GM10248 (cell line): ENCODE data around the gene CD300A.

Source experiments
- CTCF ChIA-PET: fragments of 300-600 bp; sonication (Branson Sonifier 250); formaldehyde crosslinking; extraction: SDS; loops from one replicate; lab custom pipeline; 2021; ENCODE audit warnings: antibody characterized with exemption; lab: Yijun Ruan, JAX
- POLR2A ChIA-PET: fragments of 350-650 bp; sonication (Branson Sonifier 250); formaldehyde crosslinking; extraction: SDS; loops from one replicate; lab custom pipeline; 2020; ENCODE audit warnings: antibody characterized with exemption; lab: Yijun Ruan, JAX
- DNase-seq: peaks from one replicate; pipeline ENCODE4 v3.0.0; 2012; ENCODE audit errors: extremely low spot score
- TF ChIP-seq, protein P1 (sequence below): IDR thresholded peaks from 2 replicates; pipeline ENCODE4 v1.5.1; 2012; ENCODE audit warnings: mild to moderate bottlenecking, low read depth; ENCODE audit errors: extremely low read depth, missing control alignments, control extremely low read depth

Gene CD300A

DNA sequence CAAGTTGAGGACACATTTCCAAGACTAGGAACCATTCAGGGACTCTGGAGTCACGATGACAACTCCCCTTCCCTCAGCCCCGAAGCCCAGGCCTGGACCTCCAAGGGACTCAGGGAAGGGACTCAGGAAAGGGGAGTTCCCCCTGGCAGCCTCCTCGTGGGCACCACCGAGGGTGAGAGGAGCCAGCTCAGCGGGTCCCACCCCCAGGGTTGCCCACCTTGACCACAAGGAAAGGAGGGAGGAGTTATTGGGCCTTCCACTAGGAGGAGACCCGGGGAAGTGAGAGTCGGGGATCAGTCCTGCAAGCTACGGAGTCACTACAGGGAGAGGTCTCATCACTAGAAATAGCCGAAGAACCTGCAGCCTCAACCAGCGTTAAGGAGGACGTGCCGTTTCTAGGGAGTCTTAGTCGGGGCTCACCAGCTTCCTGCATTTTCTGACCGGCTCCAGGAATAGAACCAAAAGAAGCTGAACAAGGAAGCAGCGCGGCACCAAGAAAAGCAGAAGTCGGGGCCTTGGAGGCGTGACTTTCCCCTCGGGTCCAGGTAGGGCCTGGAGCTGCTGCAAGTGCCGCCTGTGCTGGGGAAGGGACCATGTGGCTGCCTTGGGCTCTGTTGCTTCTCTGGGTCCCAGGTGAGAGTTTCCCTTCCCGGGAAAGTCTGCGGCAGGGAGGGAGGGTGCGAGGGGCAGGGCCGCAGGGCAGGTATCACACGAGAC, at the start of gene CD300A:
Gene CD300A, plus strand, starts transcription at position 524 of the 717 bp plus-strand sequence. Its CDS starts 70 bp downstream, at position 594.
- ChIA-PET POLR2A (no interaction called here), CTCF (interaction anchor here (0.7 to 1.4 kb wide), 5 partner anchors 9 to 99 kb away, joined by 3 to 10 read pairs (median 4); partner anchors contain the start of gene GPR142)
- DNase-seq: no peak
- TF ChIP-seq, protein P1, sequence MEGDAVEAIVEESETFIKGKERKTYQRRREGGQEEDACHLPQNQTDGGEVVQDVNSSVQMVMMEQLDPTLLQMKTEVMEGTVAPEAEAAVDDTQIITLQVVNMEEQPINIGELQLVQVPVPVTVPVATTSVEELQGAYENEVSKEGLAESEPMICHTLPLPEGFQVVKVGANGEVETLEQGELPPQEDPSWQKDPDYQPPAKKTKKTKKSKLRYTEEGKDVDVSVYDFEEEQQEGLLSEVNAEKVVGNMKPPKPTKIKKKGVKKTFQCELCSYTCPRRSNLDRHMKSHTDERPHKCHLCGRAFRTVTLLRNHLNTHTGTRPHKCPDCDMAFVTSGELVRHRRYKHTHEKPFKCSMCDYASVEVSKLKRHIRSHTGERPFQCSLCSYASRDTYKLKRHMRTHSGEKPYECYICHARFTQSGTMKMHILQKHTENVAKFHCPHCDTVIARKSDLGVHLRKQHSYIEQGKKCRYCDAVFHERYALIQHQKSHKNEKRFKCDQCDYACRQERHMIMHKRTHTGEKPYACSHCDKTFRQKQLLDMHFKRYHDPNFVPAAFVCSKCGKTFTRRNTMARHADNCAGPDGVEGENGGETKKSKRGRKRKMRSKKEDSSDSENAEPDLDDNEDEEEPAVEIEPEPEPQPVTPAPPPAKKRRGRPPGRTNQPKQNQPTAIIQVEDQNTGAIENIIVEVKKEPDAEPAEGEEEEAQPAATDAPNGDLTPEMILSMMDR: no peak

DNA sequence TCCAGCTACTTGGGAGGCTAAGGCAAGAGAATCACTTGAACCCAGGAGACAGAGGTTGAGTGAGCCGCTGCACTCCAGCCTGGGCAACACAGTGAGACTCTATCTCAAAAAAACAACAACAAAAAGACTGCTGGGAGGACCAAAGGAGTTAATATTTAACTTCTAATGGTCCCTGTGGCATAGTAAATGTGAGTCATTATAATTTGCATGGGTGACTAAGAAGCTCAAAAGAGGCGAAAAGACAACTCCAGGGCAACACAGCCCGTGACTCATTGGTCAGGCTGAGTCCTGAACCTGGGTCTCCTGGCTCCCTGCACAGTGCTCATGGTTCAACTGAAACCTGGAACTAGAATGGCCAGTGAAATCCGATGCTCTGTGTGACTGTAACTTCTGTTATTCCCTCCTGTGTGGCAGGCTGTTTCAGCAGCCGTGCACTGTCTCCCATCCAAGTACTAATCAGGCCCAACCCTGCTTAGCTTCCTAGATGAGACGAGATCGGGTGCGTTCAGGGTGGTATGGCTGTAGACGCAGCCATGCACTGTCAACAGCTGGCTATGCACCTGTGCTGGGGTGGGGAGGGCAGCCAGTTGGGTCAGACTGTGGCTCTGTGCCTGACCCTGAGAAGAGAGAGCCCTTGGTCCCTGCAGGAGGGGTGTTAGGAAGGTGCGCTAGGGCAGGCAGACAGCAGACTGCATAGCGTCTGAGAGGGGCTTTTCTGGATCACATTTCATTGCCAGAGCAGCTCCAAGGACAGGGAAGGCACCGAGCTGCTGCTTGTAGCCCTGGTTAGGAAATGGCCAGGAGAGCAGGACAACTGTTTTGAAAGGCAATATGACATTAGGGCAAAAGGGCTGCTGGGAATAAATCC, 49.0 kb upstream of the CD300A start:
- peak; percentile 80 for DNase-seq
- POLR2A ChIA-PET: interaction anchor here (0.7 kb wide), 1 partner anchor 1020 kb away, joined by 3 read pairs; no protein-coding TSS in a partner anchor
- TF ChIP-seq, protein P1: no peak
- CTCF ChIA-PET: interaction anchor here (1.2 to 2.0 kb wide), 6 partner anchors 13 to 115 kb away, joined by 4 to 9 read pairs (median 5); partner anchors contain the start of gene GPR142

GRCh38 chr17:74419928-74420411, 46.5 kb upstream of the CD300A start:
- TF ChIP-seq, protein P1: no peak
- no peak for DNase-seq
- POLR2A ChIA-PET: no interaction called here
- CTCF ChIA-PET: interaction anchor here (1.4 kb wide), 1 partner anchor 12 kb away, joined by 3 read pairs; no protein-coding TSS in a partner anchor

- POLR2A ChIA-PET: no interaction called here
- DNase-seq: no peak
- TF ChIP-seq, protein P1: no peak
- CTCF ChIA-PET: interaction anchor here (1.2 to 1.6 kb wide), 3 partner anchors 22 to 56 kb away, joined by 4 to 7 read pairs (median 5); partner anchors contain the start of gene GPR142
Observed at GRCh38 chr17:74424117-74424516, 42.3 kb upstream of the CD300A start.

GRCh38 chr17:74424657-74425056, 41.8 kb upstream of the CD300A start:
- TF ChIP-seq, protein P1: no peak
- POLR2A ChIA-PET: no interaction called here
- DNase-seq: no peak
- CTCF ChIA-PET: no interaction called here

DNA sequence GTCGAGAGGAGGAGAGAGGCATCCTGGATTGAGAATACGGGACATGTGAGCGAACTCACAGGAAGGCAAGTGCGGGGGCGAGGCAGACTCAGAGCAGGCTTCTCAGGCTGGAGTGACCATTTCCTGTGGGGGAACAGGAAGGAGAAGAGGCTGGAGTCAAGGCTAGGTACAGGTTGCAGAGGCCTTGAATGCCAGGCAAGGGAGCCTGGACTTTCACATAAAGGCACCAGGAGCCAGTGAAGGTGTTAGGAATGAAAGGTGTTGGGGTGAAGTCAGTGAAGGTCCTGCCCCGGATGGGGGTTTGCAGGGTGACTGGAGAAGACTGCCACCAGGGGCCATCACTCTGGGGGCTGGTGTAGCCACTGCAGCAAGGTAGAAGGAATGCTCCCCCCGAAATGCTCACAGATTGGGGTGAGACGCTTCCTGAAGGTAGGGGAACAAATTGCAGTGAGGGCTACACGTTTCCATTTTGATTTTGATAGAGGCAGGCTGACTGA, 39.8 kb upstream of the CD300A start:
- TF ChIP-seq, protein P1: no peak
- ChIA-PET POLR2A (no interaction called here), CTCF (no interaction called here)
- DNase-seq: no peak
